Posterior vena cava (tissue), 2 donors: ENCODE data around the gene NIBAN1. TPM values are rescaled to one million over a fixed set of nuclear protein-coding genes. Genes with fewer than 3 reads are reported as not detected.
"Not testable (repeated sequence)": the region's sequence is repeated elsewhere in the genome, so short reads cannot be mapped to it uniquely, and the experiment has no call there.

Experiments used
- DNase-seq: peaks from one replicate; pipeline ENCODE4 v3.0.0-alpha.2; 2020; ENCODE audit warnings: low spot score
- intact Hi-C, 2 donors: fragments of 100-400 bp; cut with DNase I; formaldehyde crosslinking; loops; one replicate each; pipeline versions ENCODE4 v1.14.1 to v1.14.2; 2022 to 2023
- long read RNA-seq, 2 donors: library from polyadenylated mRNA; unstranded; transcript quantifications; one replicate each; pipeline ENCODE4 v2.0.0, GENCODE V29; 2020 to 2021
- total RNA-seq, 2 donors: library from RNA; stranded (reverse); fragmentation: NEBNext Ultra II Directional; extraction: Animal tissue kit (Norgen Biotek cat#: 25700); gene quantifications; one replicate each; pipeline ENCODE4 v1.2.1, GENCODE V29; 2021
- donor health status: DM: yes; HTN: yes; CAD: no.
- donor health status: DM: yes; HTN: yes; CAD: no.

Gene NIBAN1
- total RNA-seq = 100 to 1,000 TPM; 145 to 234 TPM
- long read RNA-seq, donor 1, full-length matches to known transcripts = 37 of 133 reads
- long read RNA-seq, donor 1, partial matches to known transcripts = 13 of 133 reads
- long read RNA-seq, donor 1, other reads (novel, unspliced or antisense) = 83 of 133 reads
- long read RNA-seq, donor 2, full-length matches to known transcripts = 217 of 356 reads
- long read RNA-seq, donor 2, partial matches to known transcripts = 31 of 356 reads
- long read RNA-seq, donor 2, other reads (novel, unspliced or antisense) = 108 of 356 reads

GRCh38 chr1:184974056-184974836 is at the start of gene NIBAN1:
NIBAN1 (minus strand) TSS chr1:184974508; CDS start chr1:184974356, 152 bp downstream.
- intact Hi-C loops = no loop called here
- peak; percentile 92 for DNase-seq

- intact Hi-C loops = no loop called here
- no peak for DNase-seq
These were observed 43.7 kb upstream of the NIBAN1 start for GRCh38 chr1:185017966-185018365.

- DNase-seq = no peak
- intact Hi-C loops = no loop called here
These were observed 43.0 kb upstream of the NIBAN1 start for GRCh38 chr1:185017338-185017737.

- no peak for DNase-seq
- intact Hi-C loops = no loop called here
These were observed 42.6 kb upstream of the NIBAN1 start for GRCh38 chr1:185016880-185017279.

GRCh38 chr1:185015631-185016030 is 41.3 kb upstream of the NIBAN1 start:
- intact Hi-C loops = no loop called here
- DNase-seq = no peak

- DNase-seq = no peak
- intact Hi-C loops = no loop called here
These were observed 40.6 kb upstream of the NIBAN1 start for GRCh38 chr1:185014941-185015340.

GRCh38 chr1:185010361-185010760 is 36.1 kb upstream of the NIBAN1 start:
- intact Hi-C loops = no loop called here

GRCh38 chr1:185008838-185009237 is 34.5 kb upstream of the NIBAN1 start:
- no peak for DNase-seq
- intact Hi-C loops = no loop called here

More at GRCh38 chr1:185010361-185010760, 36.1 kb upstream of the NIBAN1 start:
- no peak for DNase-seq

GRCh38 chr1:185001312-185001880 is 27.1 kb upstream of the NIBAN1 start:
- DNase-seq, intact Hi-C loops: not testable (repeated sequence)

- intact Hi-C loops, DNase-seq: not testable (repeated sequence)
These were observed 25.7 kb upstream of the NIBAN1 start for GRCh38 chr1:184999974-185000373.

GRCh38 chr1:184994301-184994700 is 20.0 kb upstream of the NIBAN1 start:
- intact Hi-C loops = no loop called here
- DNase-seq = no peak

- intact Hi-C loops = no loop called here
- no peak for DNase-seq
These were observed 18.0 kb upstream of the NIBAN1 start for GRCh38 chr1:184992271-184992670.

- intact Hi-C loops = no loop called here
- no peak for DNase-seq
These were observed 15.9 kb upstream of the NIBAN1 start for GRCh38 chr1:184990204-184990603.

GRCh38 chr1:184988506-184988905 is 14.2 kb upstream of the NIBAN1 start:
- intact Hi-C loops = no loop called here
- DNase-seq = no peak

GRCh38 chr1:184987696-184988095 is 13.4 kb upstream of the NIBAN1 start:
- no peak for DNase-seq
- intact Hi-C loops = no loop called here

GRCh38 chr1:184986250-184986649 is 11.9 kb upstream of the NIBAN1 start:
- no peak for DNase-seq
- intact Hi-C loops = no loop called here

- intact Hi-C loops = loop anchor here (2.0 to 5.0 kb wide), 2 partner anchors 175 to 177 kb away; no protein-coding TSS in a partner anchor
- peak; percentile 94 for DNase-seq
These were observed 8.0 kb upstream of the NIBAN1 start for GRCh38 chr1:184982002-184982954.

GRCh38 chr1:184980726-184981125 is 6.4 kb upstream of the NIBAN1 start:
- no peak for DNase-seq
- intact Hi-C loops = loop anchor here in 1 of 2 donors (5.0 kb wide), 1 partner anchor 173 kb away; no protein-coding TSS in a partner anchor

- DNase-seq = no peak
- intact Hi-C loops = no loop called here
These were observed 1.0 kb upstream of the NIBAN1 start for GRCh38 chr1:184975208-184975870.
